GM19238 (cell line): ENCODE results near the gene MT1M.
"Not testable (repeated sequence)": the region's sequence is repeated elsewhere in the genome, so short reads cannot be mapped to it uniquely, and the experiment has no call there.

Experiments
- DNase-seq: peaks from one replicate; pipeline ENCODE4 v3.0.0; 2011; ENCODE audit warnings: low spot score; ENCODE audit not compliant: insufficient read length

The MT1M gene

GRCh38 chr16:56608876-56609462 lies 23.5 kb upstream of the MT1M start:
- DNase-seq, result no peak

- peak; percentile 73 for DNase-seq
Observed at GRCh38 chr16:56609463-56609921, 23.0 kb upstream of the MT1M start.

GRCh38 chr16:56610017-56610608 lies 22.3 kb upstream of the MT1M start:
- DNase-seq, result no peak

GRCh38 chr16:56610609-56611111 lies 21.8 kb upstream of the MT1M start:
- DNase-seq, result no peak

GRCh38 chr16:56611281-56611833 lies 21.1 kb upstream of the MT1M start:
- no peak for DNase-seq

- DNase-seq, result no peak
Observed at GRCh38 chr16:56613706-56614105, 18.8 kb upstream of the MT1M start.

- no peak for DNase-seq
Observed at GRCh38 chr16:56614549-56614991, 17.9 kb upstream of the MT1M start.

- no peak for DNase-seq
Observed at GRCh38 chr16:56615353-56615752, 17.1 kb upstream of the MT1M start.

- no peak for DNase-seq
Observed at GRCh38 chr16:56616608-56617211, 15.7 kb upstream of the MT1M start.

GRCh38 chr16:56617212-56618085 lies 15.0 kb upstream of the MT1M start:
- DNase-seq, result no peak

GRCh38 chr16:56618138-56618537 lies 14.3 kb upstream of the MT1M start:
- no peak for DNase-seq

GRCh38 chr16:56620339-56620897 lies 12.0 kb upstream of the MT1M start:
- no peak for DNase-seq

GRCh38 chr16:56621665-56622445 lies 10.6 kb upstream of the MT1M start:
- DNase-seq, result not testable (repeated sequence)

- DNase-seq, result not testable (repeated sequence)
Observed at GRCh38 chr16:56623184-56623583, 9.3 kb upstream of the MT1M start.

GRCh38 chr16:56623637-56624036 lies 8.8 kb upstream of the MT1M start:
- DNase-seq, result no peak

- DNase-seq, result no peak
Observed at GRCh38 chr16:56625140-56625942, 7.1 kb upstream of the MT1M start, which contains the start of gene MT1E. Gene MT1E (plus strand): TSS chr16:56625781. CDS start chr16:56625852, 71 bp downstream.

- DNase-seq, result no peak
Observed at GRCh38 chr16:56625943-56626654, 6.4 kb upstream of the MT1M start.

- DNase-seq, result no peak
Observed at GRCh38 chr16:56626685-56627084, 5.8 kb upstream of the MT1M start.
